Measurements from ENCODE around the gene RBFOX1. TPM values are rescaled to one million over a fixed set of nuclear protein-coding genes. Genes with fewer than 3 reads are reported as not detected.

The RBFOX1 gene
- total and polyA plus RNA-seq, 11 donors, result 13.4 to 68.1 (median 48.2) TPM

DNA sequence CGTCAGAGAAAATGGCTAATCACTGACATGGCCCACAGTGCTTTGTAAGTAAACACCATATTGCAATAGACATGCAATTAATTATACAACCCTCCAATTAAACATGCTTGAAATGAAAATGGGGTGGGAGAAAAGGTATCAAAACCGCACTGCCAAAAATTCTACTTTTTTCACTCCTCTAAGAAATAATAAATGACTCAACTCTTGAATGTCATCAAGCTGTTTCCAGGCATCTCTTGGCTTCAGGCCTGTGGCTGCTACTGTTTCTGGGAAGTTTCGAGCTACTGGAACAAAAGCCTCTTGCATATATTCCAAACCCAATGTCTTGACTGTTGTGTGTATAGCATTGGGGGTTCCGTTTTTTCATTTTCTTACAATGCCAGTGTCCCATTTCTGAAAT is 412.6 kb downstream of the RBFOX1 start:
- WGBS, 4 donors, result 66 to 80% (median 78%) methylated on average over 4 of the region's 4 CpGs
- intact Hi-C loops (cut with DNase I), result no loop called here
- no peak for ATAC-seq
- DNase-seq, result no peak
- Histone ChIP-seq H3K36me3 (no peaks in the 10 kb centered on the region), H3K4me1 (no peaks in the 10 kb centered on the region), H3K27ac (no peak overlapping the region), H3K27me3 (peaks cover 0 to 7% (median 0%) of the 10 kb centered on the region in 9 donors), H3K9me3 (no peaks in the 10 kb centered on the region), H3K4me3 (no peak overlapping the region)
- TF ChIP-seq POLR2A (IDR thresholded peaks at IDR 0.05) (no peak), CTCF (IDR thresholded peaks at IDR 0.05) (no peak)

- no peak for ATAC-seq
- no peak overlapping the region for H3K27ac ChIP-seq
- peaks cover 0 to 7% (median 0%) of the 10 kb centered on the region in 9 donors for H3K27me3 ChIP-seq
- H3K9me3 ChIP-seq, result no peaks in the 10 kb centered on the region
- TF ChIP-seq POLR2A (IDR thresholded peaks at IDR 0.05) (no peak), CTCF (IDR thresholded peaks at IDR 0.05) (no peak)
- DNase-seq, result no peak
- H3K4me1 ChIP-seq, result no peaks in the 10 kb centered on the region
- 64 to 73% (median 68%) methylated on average over 3 of the region's 3 CpGs for WGBS, 4 donors
- intact Hi-C loops (cut with DNase I), result no loop called here
- H3K4me3 ChIP-seq, result no peak overlapping the region
- no peaks in the 10 kb centered on the region for H3K36me3 ChIP-seq
Observed at GRCh38 chr16:7746941-7747340, 414.3 kb downstream of the RBFOX1 start.

DNA sequence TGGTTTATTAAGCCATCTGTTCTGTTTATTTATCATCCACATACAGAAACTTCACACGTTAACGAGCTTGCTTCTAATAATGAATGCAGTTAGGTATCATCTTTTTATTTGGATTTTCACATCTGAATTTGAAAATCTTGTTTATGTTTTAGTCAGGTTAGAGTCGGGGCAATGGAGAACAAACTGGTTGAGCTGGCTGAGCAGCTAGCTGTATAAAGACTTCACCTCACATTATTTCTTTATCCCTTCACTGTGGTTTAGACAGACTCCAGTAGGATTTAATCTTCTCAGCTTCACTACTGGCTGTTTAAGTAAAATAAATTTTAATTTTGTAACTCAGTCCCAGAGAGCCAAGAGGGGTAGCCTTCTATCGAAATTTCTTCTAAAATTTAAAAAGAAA is 415.9 kb downstream of the RBFOX1 start:
- intact Hi-C loops (cut with DNase I), result no loop called here
- Histone ChIP-seq H3K4me1 (no peaks in the 10 kb centered on the region), H3K27me3 (peaks cover 0 to 7% (median 0%) of the 10 kb centered on the region in 9 donors), H3K27ac (no peak overlapping the region), H3K4me3 (no peak overlapping the region), H3K9me3 (no peaks in the 10 kb centered on the region), H3K36me3 (no peaks in the 10 kb centered on the region)
- TF ChIP-seq CTCF (IDR thresholded peaks at IDR 0.05) (no peak), POLR2A (IDR thresholded peaks at IDR 0.05) (no peak)
- DNase-seq, result no peak
- ATAC-seq, result no peak
- WGBS, 4 donors, result 52 to 80% (median 75%) methylated on average over 4 of the region's 4 CpGs

GRCh38 chr16:7755347-7755882 is 422.8 kb downstream of the RBFOX1 start:
- no peaks in the 10 kb centered on the region for H3K27me3 ChIP-seq
- no peaks in the 10 kb centered on the region for H3K36me3 ChIP-seq
- intact Hi-C loops (cut with DNase I), result no loop called here
- no peak for ATAC-seq
- DNase-seq, result no peak
- H3K4me3 ChIP-seq, result no peak overlapping the region
- H3K9me3 ChIP-seq, result no peaks in the 10 kb centered on the region
- TF ChIP-seq CTCF (IDR thresholded peaks at IDR 0.05) (no peak), POLR2A (IDR thresholded peaks at IDR 0.05) (no peak)
- 66 to 75% (median 69%) methylated on average over 6 of the region's 6 CpGs for WGBS, 4 donors
- no peaks in the 10 kb centered on the region for H3K4me1 ChIP-seq
- H3K27ac ChIP-seq, result no peak overlapping the region

All from heart left ventricle (tissue), 16 donors.